Esophagus (tissue), 2 donors: ENCODE data around the gene GNG4. TPM values are rescaled to one million over a fixed set of nuclear protein-coding genes. Genes with fewer than 3 reads are reported as not detected.

Experiments
- H3K27ac ChIP-seq, 2 donors: one replicate each; pipeline ENCODE4 v1.5.1; 2013; ENCODE audit warnings: low read depth in 2 of 2, mild to moderate bottlenecking in 2 of 2, inconsistent platforms in 1 of 2, low read length in 1 of 2, moderate library complexity in 1 of 2
- H3K27me3 ChIP-seq, 2 donors: one replicate each; pipeline ENCODE4 v1.6.1; 2013; ENCODE audit warnings: low read length in 2 of 2, control low read depth in 1 of 2, mild to moderate bottlenecking in 1 of 2; ENCODE audit not compliant: insufficient read depth in 2 of 2, control insufficient read depth in 1 of 2
- H3K36me3 ChIP-seq, 2 donors: one replicate each; pipeline ENCODE4 v1.6.1; 2013; ENCODE audit warnings: low read length in 1 of 2; ENCODE audit not compliant: control insufficient read depth in 2 of 2, insufficient read depth in 2 of 2
- H3K4me1 ChIP-seq, 2 donors: one replicate each; pipeline ENCODE4 v1.6.1; 2013; ENCODE audit warnings: low read length in 1 of 2; ENCODE audit not compliant: control insufficient read depth in 2 of 2, insufficient read depth in 2 of 2
- H3K4me3 ChIP-seq, 2 donors: one replicate each; pipeline ENCODE4 v1.5.1; 2013; ENCODE audit warnings: low read length in 2 of 2, mild to moderate bottlenecking in 2 of 2, low read depth in 1 of 2, moderate library complexity in 1 of 2
- H3K9me3 ChIP-seq, 2 donors: one replicate each; pipeline ENCODE4 v1.6.1; 2013; ENCODE audit warnings: mild to moderate bottlenecking in 2 of 2, low read depth in 1 of 2, low read length in 1 of 2, moderate library complexity in 1 of 2; ENCODE audit not compliant: control insufficient read depth in 2 of 2, insufficient read depth in 1 of 2
- WGBS, 2 donors: extraction: QIAGEN DNeasy Blood & Tissue Kit; methylation state at CpG; one replicate each; pipeline ENCODE4 v1.1.7; 2013; 5-methylcytosine and 5-hydroxymethylcytosine counted together
- polyA plus RNA-seq, 2 donors: library from polyadenylated mRNA; stranded (reverse); fragments of 200-250 nt; gene quantifications; one replicate each; pipeline ENCODE4 v1.2.3, GENCODE V29; 2013
- donor health status: healthy with polysubstance abuse.
- donor health status: Bipolar disorder and iron deficiency.

The GNG4 gene
- polyA plus RNA-seq = 10 to 100 TPM in 1 of 2 donors, 1 to 10 TPM in 1; 8.1 to 10.9 TPM

DNA sequence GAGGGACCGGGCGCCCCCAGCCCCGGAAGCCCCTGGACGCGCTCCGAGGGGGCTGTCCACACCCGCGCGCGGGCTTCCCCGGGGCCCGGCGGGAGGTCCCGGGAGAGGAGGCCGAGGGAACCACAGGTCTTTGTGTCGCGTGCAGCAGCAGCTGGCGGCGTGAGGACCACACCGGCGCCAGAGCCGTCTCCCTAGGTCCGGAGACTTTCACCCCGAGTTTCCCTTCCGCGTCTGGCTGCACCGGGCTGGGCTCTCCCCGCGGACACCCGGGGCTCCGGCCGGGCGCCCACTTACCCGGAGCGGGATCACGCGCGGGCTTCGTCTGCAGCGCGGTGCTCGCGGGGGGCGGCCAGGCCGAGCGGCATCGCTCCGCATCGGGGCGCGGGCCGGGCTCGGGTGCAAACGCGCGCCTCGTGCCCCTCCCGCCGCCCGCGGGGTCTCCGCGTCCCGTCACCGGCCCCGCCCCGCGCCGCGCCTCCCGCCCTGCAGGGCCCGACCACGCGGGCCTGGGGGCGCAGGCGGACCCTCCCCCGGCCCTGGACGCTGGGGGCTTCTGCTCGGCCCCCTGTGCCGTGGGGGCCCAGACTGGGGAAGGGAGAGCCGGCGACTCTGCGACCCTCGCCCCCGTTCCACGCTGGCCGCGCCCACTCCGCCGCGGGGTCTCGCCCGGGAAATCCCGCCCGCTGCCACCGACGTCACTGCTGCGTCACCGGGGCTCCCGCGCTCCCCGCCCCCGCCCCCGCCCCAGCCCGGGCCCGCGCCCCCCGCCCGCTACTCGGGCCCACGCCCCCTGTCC lies at the start of gene GNG4:
Gene GNG4 (minus strand): TSS at position 417 of the 796 bp plus-strand sequence. CDS start 65,946 bp downstream, outside the sequence.
- Histone ChIP-seq H3K27ac (peak within 1 kb of the TSS in 1 of 2 donors; percentile 47), H3K4me3 (peak within 1 kb of the TSS; percentile 41 to 60), H3K9me3 (no peaks in the 10 kb centered on the region), H3K36me3 (no peaks in the 10 kb centered on the region), H3K27me3 (peaks cover 0 to 3% of the 10 kb centered on the region in 2 donors), H3K4me1 (peaks cover 4 to 8% of the 10 kb centered on the region in 2 donors)
- 1% methylated on average over 64 to 111 of the region's 111 CpGs for WGBS, 2 donors

DNA sequence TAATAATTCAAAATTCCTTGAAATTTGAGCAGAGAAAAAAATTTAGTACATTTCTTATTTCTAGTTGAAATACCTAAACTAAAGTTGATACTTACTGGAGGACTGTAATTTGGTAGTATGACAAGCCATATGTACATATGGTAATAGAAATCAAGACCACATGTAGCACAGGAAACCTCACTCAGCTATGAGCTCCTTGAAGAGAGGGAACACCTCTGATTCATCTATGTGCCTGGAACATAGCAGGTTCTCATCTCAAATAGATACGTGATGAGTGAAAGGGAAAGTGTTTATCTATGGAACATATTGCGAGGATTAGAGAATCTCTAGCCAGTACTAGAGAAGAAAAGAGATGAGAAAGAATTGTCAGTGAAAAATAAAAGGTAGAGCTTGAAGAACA lies 47.9 kb upstream of the GNG4 start:
- H3K27ac ChIP-seq = no peak overlapping the region
- H3K4me1 ChIP-seq = no peaks in the 10 kb centered on the region
- H3K4me3 ChIP-seq = no peak overlapping the region
- peaks cover 5 to 14% of the 10 kb centered on the region in 2 donors for H3K36me3 ChIP-seq
- no peaks in the 10 kb centered on the region for H3K9me3 ChIP-seq
- 84 to 89% methylated on average over 2 of the region's 2 CpGs for WGBS, 2 donors
- no peaks in the 10 kb centered on the region for H3K27me3 ChIP-seq

DNA sequence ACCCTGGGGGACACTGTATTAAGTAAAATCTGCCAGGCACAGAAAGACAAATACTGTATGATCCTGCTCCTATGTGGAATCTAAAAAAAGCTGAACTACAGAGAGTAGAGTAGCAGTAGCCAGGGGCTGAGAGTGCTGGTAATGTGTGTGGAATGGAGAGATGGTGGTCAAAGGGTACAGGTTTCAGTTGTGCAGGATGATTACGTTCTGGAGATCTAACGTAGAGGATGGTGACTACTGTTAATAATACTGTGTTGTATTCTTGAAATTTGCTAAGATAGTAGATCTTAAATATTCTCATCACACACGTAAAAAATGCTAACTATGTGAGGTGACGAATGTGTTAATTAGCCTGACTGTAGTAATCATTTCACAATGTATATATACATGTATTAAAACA lies 39.8 kb upstream of the GNG4 start:
- Histone ChIP-seq H3K4me3 (no peak overlapping the region), H3K27ac (no peak overlapping the region), H3K9me3 (no peaks in the 10 kb centered on the region), H3K36me3 (peaks cover 0 to 13% of the 10 kb centered on the region in 2 donors), H3K27me3 (no peaks in the 10 kb centered on the region), H3K4me1 (no peaks in the 10 kb centered on the region)
- 95 to 96% methylated on average over 4 of the region's 4 CpGs for WGBS, 2 donors

DNA sequence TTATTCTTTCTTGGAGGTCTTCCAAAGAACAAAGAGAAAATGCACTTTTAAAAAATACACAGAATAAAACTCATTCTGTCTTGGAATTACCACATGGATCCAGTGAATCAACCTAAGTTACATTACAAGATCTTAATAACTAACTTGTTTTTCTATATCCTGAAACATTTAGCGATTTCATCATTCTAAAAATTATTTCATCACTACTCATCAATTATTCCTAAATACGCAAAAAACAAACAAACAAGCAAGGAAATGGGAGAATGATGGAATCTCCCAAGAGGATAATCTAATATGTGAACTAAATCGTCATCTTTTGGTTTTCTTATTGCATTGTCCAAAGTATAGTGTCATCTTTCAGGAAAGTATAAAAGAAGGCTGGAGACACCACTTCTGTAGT lies 38.5 kb upstream of the GNG4 start:
- H3K4me1 ChIP-seq = no peaks in the 10 kb centered on the region
- no peaks in the 10 kb centered on the region for H3K27me3 ChIP-seq
- no peaks in the 10 kb centered on the region for H3K9me3 ChIP-seq
- H3K27ac ChIP-seq = no peak overlapping the region
- peaks cover 0 to 12% of the 10 kb centered on the region in 2 donors for H3K36me3 ChIP-seq
- 93 to 98% methylated on average over 3 of the region's 3 CpGs for WGBS, 2 donors
- H3K4me3 ChIP-seq = no peak overlapping the region

DNA sequence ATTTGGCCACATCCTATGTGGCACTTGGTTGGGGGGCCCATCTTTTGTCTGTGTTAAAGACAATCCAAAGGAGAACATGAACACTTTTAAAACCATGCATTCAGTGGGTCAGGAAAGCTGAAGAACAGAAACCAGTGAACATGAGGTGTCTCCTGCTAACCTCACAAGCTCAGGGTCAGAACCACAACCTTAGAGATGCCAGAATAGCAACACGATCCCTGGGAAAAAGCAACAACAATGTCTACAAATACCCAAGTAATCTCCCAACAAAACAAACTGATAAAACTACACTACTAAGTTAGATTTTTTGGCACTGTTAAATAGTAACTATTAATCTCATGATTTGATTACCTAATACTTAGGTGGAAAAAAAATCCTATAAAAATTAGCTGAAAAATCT lies 34.1 kb upstream of the GNG4 start:
- no peak overlapping the region for H3K4me3 ChIP-seq
- H3K4me1 ChIP-seq = peaks cover 0 to 2% of the 10 kb centered on the region in 2 donors
- no peaks in the 10 kb centered on the region for H3K27me3 ChIP-seq
- WGBS, 2 donors = 69 to 74% methylated on average over 1 of the region's 1 CpG
- no peaks in the 10 kb centered on the region for H3K9me3 ChIP-seq
- H3K36me3 ChIP-seq = peaks cover 0 to 8% of the 10 kb centered on the region in 2 donors
- H3K27ac ChIP-seq = no peak overlapping the region

DNA sequence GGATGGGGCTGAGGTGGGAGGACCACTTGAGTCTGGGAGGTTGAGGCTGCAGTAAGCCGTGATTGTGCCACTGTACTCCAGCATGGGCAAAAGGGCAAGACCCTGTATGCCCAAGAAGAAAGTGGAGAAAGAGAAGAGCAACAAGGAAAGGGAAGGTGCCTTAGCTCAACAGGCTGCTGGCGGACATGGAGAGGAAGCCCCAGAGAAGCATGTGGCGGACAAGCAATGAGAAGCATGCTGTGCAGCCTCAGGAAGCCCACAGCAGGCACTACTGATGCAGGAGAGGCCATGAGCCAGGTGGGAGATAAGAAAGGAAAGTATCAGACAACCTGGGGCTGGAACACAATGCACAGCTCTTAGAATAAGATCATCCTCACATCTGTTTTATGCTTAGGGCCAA lies 32.6 kb upstream of the GNG4 start:
- Histone ChIP-seq H3K36me3 (peaks cover 0 to 5% of the 10 kb centered on the region in 2 donors), H3K27me3 (no peaks in the 10 kb centered on the region)

DNA sequence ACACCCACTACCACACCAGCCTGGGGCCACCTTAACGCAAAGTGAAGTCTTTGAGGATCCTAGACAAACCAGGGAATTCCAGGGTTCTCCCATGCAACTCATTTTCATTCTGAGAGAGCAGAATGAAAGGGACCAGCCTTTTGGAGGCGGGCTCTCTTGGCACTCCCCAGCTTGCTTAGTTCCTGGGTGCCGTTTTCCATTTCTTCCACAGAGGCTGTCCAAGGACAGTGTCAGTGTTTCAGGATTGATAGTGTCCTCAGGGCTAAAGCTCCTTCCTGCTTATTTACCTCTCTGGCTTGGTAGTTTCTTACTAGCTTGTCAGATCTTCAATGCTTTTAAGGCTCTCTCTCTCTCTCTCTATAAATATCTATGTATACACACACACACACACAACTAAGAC lies 30.1 kb upstream of the GNG4 start:
- no peak overlapping the region for H3K27ac ChIP-seq
- no peak overlapping the region for H3K4me3 ChIP-seq
- no peaks in the 10 kb centered on the region for H3K27me3 ChIP-seq
- H3K9me3 ChIP-seq = peaks cover 0 to 2% of the 10 kb centered on the region in 2 donors
- WGBS, 2 donors = 67 to 75% methylated on average over 3 of the region's 3 CpGs
- H3K4me1 ChIP-seq = peaks cover 0 to 2% of the 10 kb centered on the region in 2 donors
- H3K36me3 ChIP-seq = peaks cover 0 to 9% of the 10 kb centered on the region in 2 donors

More for the DNA sequence above, 32.6 kb upstream of the GNG4 start:
- H3K4me3 ChIP-seq = no peak overlapping the region
- H3K9me3 ChIP-seq = no peaks in the 10 kb centered on the region
- 98% methylated on average over 3 of the region's 3 CpGs for WGBS, 2 donors
- peak overlapping the region in 1 of 2 donors; percentile 34 for H3K27ac ChIP-seq
- peaks cover 0 to 2% of the 10 kb centered on the region in 2 donors for H3K4me1 ChIP-seq

DNA sequence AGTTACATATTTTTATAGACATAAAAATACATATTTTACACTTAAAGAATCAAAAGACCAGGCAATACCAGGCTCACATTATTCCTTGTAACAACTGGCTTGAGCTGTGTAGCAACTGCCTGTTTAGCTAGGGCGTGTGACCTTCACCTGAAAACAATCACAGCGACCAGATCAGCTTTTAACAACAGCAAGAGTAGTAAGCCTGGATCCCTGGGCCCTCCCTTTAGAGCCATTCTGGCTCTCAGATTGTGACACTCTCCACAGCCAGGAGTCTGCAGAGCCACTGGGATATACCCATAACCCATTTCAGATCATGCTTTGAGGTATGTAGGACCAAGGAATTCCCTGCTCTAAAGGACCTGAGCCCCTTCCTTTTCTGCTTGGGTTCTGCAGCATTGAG lies 29.4 kb upstream of the GNG4 start:
- Histone ChIP-seq H3K27me3 (no peaks in the 10 kb centered on the region), H3K4me3 (no peak overlapping the region), H3K4me1 (peaks cover 0 to 2% of the 10 kb centered on the region in 2 donors), H3K27ac (peak overlapping the region in 1 of 2 donors; percentile 68), H3K9me3 (peaks cover 0 to 2% of the 10 kb centered on the region in 2 donors), H3K36me3 (peaks cover 0 to 11% of the 10 kb centered on the region in 2 donors)
- WGBS, 2 donors = 77 to 82% methylated on average over 2 of the region's 2 CpGs

DNA sequence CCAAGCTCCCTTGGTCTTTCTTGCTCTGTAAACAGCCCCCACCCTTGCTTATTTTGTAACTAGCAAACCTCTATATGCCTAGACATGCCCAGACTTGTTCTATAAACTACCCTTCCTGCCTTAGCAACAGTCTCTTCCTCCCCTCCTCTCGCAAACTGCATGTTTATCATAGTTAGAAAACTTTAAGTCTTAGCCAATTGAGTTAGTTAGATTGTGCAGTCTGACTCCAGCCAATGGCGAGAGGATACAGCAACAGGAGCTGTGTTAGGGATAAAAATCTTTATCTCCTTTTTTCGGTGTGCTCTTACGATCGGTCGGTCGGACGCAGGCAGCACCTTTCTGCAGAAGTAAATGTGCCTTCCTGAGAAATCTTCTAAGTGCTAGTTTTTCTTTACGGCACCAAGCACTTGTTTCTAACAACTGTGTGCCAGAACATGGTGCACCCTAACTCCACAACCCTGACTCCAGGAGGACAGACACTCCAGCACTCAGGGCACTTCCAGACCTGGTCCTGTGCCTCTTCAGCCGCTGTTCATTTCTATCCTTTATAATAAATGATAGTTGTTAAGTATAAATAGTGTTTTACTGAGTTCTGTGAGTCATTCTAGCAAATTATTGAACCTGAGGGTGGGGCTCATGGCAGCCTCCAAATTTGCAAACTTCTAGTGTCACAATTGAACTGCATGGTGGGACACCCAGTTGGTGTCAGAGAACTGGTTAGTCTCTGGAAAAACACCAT lies 25.7 kb upstream of the GNG4 start:
- Histone ChIP-seq H3K9me3 (peaks cover 0 to 5% of the 10 kb centered on the region in 2 donors), H3K36me3 (peaks cover 2 to 14% of the 10 kb centered on the region in 2 donors)
- 97 to 99% methylated on average over 10 of the region's 10 CpGs for WGBS, 2 donors

More for the DNA sequence above, 25.7 kb upstream of the GNG4 start:
- H3K27me3 ChIP-seq = no peaks in the 10 kb centered on the region
- H3K27ac ChIP-seq = no peak overlapping the region
- H3K4me1 ChIP-seq = no peaks in the 10 kb centered on the region
- no peak overlapping the region for H3K4me3 ChIP-seq
